ENCODE results near the gene ISL2. TPM values are rescaled to one million over a fixed set of nuclear protein-coding genes. Genes with fewer than 3 reads are reported as not detected.
A peak's percentile ranks its signal among the peaks of the same experiment; 100 is the strongest.

ISL2 gene
- total RNA-seq, 2 donors from 2014 or later = 0.13 to 0.35 TPM

GRCh38 chr15:76341366-76342057 lies 4.9 kb downstream of the ISL2 start:
- DNase-seq = peak; percentile 45
- Histone ChIP-seq H3K36me3 (no peaks in the 10 kb centered on the region), H3K4me3 (peak overlapping the region; percentile 36), H3K9me3 (no peaks in the 10 kb centered on the region), H3K27ac (no peak overlapping the region), H3K4me1 (peaks cover 38% of the 10 kb centered on the region), H3K27me3 (peaks cover 99% of the 10 kb centered on the region), H3K9ac (ENCODE audit: low read depth in 2 of 2, low read length in 2 of 2) (peak overlapping the region; percentile 24 to 44)
- intact Hi-C loops (cut with DNase I) = no loop called here
- no peak for TF ChIP-seq CTCF (IDR thresholded peaks at IDR 0.05)

GRCh38 chr15:76342058-76342381 lies 5.4 kb downstream of the ISL2 start:
- DNase-seq = no peak
- intact Hi-C loops (cut with DNase I) = no loop called here
- H3K27ac ChIP-seq = no peak overlapping the region

GRCh38 chr15:76342382-76343201 lies 6.0 kb downstream of the ISL2 start:
- H3K36me3 ChIP-seq = no peaks in the 10 kb centered on the region
- H3K9me3 ChIP-seq = no peaks in the 10 kb centered on the region
- H3K9ac ChIP-seq (ENCODE audit: low read depth in 2 of 2, low read length in 2 of 2) = no peak overlapping the region
- intact Hi-C loops (cut with DNase I) = no loop called here
- peaks cover 43% of the 10 kb centered on the region for H3K4me1 ChIP-seq
- peaks cover 98% of the 10 kb centered on the region for H3K27me3 ChIP-seq
- peak; percentile 42 for DNase-seq
- no peak for TF ChIP-seq CTCF (IDR thresholded peaks at IDR 0.05)
- peak overlapping the region; percentile 35 for H3K4me3 ChIP-seq
- no peak overlapping the region for H3K27ac ChIP-seq

More at GRCh38 chr15:76342058-76342381, 5.4 kb downstream of the ISL2 start:
- Histone ChIP-seq H3K4me3 (peak overlapping the region; percentile 35), H3K9me3 (no peaks in the 10 kb centered on the region), H3K36me3 (no peaks in the 10 kb centered on the region), H3K9ac (ENCODE audit: low read depth in 2 of 2, low read length in 2 of 2) (peak overlapping the region in 1 of 2 donors; percentile 24), H3K27me3 (peaks cover 99% of the 10 kb centered on the region), H3K4me1 (peaks cover 40% of the 10 kb centered on the region)
- no peak for TF ChIP-seq CTCF (IDR thresholded peaks at IDR 0.05)

GRCh38 chr15:76343313-76343996 lies 6.9 kb downstream of the ISL2 start:
- H3K9me3 ChIP-seq = no peaks in the 10 kb centered on the region
- H3K4me3 ChIP-seq = no peak overlapping the region
- H3K36me3 ChIP-seq = no peaks in the 10 kb centered on the region
- no peak overlapping the region for H3K9ac ChIP-seq (ENCODE audit: low read depth in 2 of 2, low read length in 2 of 2)
- intact Hi-C loops (cut with DNase I) = no loop called here
- no peak for DNase-seq
- TF ChIP-seq CTCF (IDR thresholded peaks at IDR 0.05) = no peak
- H3K4me1 ChIP-seq = peaks cover 37% of the 10 kb centered on the region
- no peak overlapping the region for H3K27ac ChIP-seq
- H3K27me3 ChIP-seq = peaks cover 90% of the 10 kb centered on the region

GRCh38 chr15:76344893-76345582 lies 8.5 kb downstream of the ISL2 start:
- no peak for TF ChIP-seq CTCF (IDR thresholded peaks at IDR 0.05)
- Histone ChIP-seq H3K27ac (no peak overlapping the region), H3K4me1 (peaks cover 29% of the 10 kb centered on the region), H3K36me3 (no peaks in the 10 kb centered on the region), H3K9ac (ENCODE audit: low read depth in 2 of 2, low read length in 2 of 2) (peak overlapping the region in 1 of 2 donors; percentile 78), H3K27me3 (peaks cover 74% of the 10 kb centered on the region), H3K9me3 (no peaks in the 10 kb centered on the region), H3K4me3 (no peak overlapping the region)
- intact Hi-C loops (cut with DNase I) = no loop called here
- DNase-seq = no peak
